B cell (primary cell): ENCODE data around the gene SMAD1.

ENCODE experiments used
- CTCF ChIP-seq: fragments of 200-600 bp; IDR thresholded peaks from one replicate; pipeline ENCODE4 v1.8.0; 2022; ENCODE audit warnings: antibody characterized with exemption, mild to moderate bottlenecking
- EZH2 ChIP-seq: IDR thresholded peaks from 2 replicates; pipeline ENCODE4 v1.6.1; 2012; ENCODE audit warnings: borderline replicate concordance, low read depth, mild to moderate bottlenecking, moderate library complexity, low read length; ENCODE audit not compliant: insufficient read depth, poor library complexity, severe bottlenecking

GRCh38 chr4:145525291-145525740 lies 43.7 kb downstream of the SMAD1 start:
- no peak for TF ChIP-seq CTCF
- no peak for TF ChIP-seq EZH2
